HG02981 (cell line): ENCODE measurements around the gene TIMP3.

Source experiments
- ATAC-seq: cut with Tn5 transposase; IDR thresholded peaks from one replicate; pipeline ENCODE4 v1.9.1; 2021; ENCODE audit warnings: mild to moderate bottlenecking, moderate library complexity; ENCODE audit not compliant: unreplicated experiment

The TIMP3 gene

DNA sequence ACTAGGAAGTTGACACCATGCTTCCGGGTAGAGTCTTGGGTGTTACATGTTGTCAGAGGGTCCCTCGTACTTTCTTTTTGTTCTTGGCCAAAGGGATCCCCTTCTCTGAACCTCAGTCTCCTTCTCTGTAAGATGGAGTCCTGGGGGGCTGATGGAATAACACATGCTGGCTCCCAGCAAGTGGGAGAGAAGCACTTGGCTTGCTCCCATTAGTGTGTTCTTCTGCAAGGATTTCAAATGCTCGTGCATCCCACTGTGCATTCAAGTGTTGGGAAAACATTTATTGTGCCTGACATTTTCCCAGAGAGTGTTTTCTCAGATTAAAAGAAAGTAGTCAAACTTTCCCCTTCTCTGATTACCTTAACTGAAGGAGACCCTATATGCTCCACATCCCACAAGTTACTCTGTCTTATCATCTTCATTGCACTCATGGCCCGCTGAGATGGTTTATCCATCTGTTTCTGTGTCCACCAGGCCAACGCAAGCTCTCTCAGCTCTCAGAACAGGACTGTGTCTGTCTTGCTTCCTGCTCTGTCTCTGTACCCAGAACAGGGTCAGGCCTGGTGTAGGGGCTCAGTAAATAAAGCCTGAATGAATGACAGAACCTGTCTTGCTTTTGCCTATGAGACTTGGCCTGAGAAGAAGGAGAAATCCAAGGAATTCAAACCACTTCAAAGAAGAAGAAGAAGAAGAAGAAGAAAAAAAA lies 16.0 kb upstream of the TIMP3 start:
- no peak for ATAC-seq

DNA sequence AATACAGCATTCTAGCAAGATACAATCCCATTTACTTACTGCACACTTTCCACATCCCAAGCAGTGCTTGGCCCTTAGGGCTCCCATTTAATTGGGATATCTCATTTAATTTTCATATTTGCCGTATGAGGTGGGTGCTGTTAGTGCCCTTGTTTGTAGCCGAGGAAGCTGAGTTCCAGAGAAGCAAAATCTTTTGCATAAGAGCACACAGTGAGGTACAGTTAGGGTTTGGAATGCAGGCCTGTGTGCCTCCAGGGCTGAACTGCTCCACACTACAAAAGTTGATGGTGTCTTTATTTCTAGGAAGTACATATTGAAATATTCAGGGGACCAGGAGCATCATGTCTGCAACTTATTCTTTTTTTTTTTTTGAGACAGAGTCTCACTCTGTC lies 15.5 kb upstream of the TIMP3 start:
- ATAC-seq, result no peak

DNA sequence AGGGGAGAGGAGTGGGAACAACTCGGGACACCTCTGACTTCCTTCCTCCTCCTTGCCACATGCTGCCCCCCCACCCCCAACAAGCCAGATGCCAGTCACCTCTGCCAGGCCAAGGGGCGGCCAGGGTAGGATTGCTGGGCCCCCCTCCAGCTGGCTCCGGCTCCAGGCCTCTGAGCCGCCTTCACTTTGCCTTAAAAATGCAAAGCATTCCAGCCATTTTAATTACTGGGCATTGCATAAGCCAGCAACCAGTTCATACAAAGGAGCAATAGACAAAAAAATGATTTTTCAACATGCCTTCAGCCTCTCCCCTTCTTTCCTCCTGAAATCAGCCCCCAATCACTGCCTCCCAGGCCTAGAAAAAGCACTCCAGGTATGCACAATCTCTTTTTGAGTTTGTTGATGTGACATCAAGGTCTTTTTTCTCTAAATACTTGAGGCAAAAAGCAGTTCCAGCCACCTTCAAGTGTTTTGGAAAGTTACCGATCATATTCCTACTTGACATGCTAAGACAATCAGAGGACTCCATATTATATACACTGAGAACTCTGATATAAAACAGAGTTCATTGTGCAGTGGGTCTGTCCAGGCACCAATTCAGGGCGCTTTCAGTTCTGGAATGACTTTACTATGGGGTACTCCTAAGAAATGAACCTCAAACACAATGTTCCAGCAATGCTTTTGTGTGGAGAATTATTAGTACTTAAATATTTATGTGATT lies 12.4 kb upstream of the TIMP3 start:
- no peak for ATAC-seq

DNA sequence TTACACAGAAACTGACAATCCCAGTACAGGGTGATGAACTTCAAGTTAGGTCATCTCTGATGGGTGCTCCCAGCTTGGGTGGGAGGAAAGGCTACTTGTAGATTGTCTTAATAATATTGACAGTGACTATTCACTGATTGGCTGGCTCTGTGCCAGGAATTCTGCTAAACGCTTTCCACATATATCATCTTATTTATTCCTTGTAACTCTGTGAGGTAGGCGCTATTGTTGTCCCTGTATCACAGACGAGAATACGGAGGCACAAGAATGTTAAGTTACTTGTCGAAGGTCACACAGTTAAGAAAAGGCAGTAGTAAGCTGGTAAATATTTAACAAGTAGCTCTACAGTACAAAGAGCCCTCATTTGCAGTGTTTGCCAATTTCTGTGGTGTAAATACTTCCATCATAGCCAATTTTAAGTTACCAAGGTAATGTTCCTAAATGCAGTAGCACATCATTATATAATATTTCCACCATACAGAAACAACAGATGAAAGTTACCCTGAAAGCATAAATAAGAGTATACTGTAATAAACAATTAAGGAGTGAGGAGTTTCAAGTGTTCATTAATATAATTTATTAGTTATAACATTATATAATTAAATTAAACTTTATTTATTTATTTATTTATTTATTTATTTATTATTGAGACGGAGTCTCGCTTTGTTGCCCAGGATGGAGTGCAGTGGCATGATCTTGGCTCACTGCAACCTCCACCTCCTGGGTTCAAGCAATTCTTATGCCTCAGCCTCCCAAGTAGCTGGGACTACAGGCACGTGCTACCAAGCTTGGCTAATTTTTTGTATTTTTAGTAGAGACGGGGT lies 11.5 kb upstream of the TIMP3 start:
- no peak for ATAC-seq

DNA sequence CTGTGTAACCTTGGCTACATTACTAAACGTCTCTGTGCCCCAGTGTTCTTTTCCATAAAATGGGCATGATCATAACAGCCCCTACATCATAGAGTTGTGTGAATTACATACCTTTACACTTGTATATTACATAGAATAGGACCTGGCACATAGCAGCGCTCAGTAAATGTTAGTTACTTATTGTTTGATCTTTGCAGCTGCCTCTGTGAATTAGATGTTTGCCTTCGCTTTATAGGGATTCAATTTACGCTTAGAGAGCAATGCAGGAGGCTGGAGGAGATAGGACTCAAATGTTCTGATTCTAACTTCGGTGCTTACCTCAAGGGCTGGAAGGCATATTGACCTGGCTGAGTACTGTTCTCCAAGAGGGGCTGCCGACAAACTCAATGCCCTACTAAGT lies 10.4 kb upstream of the TIMP3 start:
- ATAC-seq, result no peak

DNA sequence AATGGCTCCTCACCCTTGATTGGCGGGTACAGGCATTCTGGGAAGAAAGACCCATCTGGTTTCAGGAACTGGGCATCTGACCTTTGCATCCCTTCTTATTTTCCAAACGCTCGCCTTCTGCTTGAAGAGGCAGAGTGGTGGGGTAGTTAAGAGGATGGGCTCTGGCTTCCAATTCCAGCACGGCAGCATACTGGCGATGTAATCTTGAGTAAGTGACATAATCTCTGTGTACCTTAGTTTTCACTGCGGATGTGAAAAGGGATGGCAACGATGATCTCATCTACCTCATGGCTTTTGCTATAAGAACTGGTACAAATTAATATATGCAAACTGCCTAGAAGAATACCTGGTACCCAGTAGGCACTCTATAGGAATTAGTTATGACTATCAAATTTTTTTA lies 10.0 kb upstream of the TIMP3 start:
- no peak for ATAC-seq

DNA sequence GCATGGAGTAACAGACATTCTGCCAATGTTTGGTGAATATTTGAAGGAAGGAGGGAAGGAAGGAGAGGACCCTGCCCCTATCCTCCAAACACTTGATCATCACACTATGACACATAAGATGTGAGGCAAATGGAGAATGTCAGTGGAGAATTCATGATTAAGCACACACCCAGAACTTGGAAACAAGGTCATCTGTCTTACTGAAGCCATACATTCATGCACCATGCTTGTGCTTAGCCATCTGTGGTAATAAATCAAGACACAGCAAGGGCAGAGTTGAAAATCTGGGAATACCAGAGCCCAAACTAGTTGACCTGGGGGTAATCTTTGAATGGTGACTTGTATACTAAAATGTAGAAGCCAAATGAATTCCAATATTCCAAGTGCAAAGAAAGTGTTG lies 7.9 kb upstream of the TIMP3 start:
- ATAC-seq, result no peak

DNA sequence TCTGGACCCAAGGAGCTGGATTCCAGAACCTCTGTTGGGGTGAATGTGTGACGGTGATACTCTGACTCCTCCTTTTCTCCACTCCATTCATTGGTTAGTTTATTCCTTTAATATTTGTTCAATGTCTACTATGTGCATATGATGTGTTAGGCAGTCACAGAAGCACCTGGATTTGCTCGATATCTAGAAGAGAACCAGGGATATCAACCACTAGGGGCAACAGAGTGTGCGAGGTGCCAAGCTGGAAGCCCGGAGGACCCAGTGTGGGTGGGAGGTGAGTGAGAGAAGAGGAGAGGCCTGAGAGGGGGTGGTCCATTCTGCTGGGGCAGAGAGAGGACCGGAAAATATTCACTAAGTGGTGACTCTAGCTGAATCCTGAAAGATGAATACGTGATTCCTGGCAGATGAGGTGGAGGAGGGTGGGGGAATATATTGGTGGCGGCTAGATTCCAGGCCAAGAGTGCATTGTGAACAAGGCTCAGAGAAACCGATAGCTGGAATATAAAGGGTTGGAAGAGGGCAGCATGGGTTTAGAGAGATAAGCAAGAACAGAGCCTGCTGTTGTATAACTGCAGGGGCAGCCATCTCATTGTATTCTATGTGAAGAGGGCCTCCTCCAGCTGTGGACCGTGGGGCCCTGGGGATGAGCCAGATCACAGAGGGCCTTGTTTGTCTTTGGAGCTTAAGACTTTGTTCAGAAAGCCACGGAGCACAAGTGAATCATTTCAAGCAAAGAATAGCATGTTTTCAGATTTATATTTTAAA lies 6.9 kb upstream of the TIMP3 start:
- ATAC-seq, result no peak

DNA sequence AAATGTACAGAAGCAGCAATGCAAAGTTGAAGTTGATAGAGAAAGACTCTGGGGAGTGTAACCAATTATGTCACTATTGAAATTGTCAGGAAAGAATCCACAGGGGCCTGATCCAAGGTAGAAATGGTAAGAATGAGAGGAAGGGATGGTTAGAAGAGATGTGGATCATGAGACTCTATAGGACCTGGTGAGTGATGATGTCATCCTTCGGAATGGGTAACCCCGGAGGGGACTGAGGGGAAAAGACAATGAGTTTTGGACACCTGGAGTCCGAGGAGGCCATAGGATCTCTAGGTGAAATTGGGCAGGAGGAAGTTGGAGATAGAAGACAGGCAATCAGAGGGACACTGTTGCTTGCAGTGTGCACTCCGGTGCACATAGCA lies 6.3 kb upstream of the TIMP3 start:
- no peak for ATAC-seq

DNA sequence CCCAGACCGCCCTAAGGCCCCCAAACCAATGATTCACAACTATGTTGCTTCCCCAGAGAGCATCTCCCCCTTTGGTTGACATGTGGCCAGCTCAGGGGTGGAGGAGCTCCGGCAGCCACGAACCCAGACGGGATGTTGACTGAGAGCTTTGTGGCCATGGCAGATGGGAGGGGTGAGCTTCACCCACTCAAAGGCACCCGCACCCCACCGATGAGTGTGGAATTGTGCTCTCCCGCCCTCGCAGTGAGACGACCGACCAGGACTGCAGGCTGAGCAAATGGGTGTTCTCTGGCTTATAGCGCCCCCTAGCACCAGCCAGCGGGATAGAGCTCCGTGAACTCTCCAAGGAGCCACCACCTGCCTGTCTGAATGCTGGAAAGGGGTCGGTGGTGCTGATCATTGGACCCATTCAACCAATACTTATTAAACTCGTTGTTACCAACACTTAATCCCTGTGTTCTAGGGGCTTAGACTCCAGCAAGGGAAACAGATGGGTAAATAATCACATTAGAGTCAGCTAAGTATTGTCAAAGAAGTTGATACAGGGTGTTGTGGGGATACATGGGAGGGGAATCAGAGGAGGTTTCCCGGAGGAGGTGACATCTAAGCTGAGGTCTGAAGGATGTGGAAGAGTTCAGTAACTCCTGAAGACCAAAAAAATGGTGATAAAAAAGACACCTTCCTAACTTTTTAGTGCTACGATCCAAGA lies 4.5 kb upstream of the TIMP3 start:
- ATAC-seq, result no peak

DNA sequence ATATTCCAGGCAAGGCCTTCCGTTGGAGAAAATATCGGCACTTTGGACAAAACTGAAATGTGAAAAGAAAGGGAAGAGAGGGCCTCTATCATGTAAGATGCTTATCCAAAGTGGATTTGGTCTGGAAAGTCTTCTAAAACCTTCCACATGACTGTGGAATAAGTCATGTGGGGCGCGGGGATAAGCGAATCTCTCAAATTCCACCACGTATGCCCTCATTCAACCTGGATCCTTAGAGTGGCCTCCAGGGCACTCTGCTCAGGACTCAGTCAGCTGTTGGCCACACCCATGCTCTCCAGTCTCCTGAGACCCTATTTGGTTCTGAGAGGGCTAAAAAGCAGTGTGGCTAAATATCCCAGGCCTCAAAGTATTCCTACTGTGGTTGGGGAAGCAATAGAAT lies 2.0 kb upstream of the TIMP3 start:
- ATAC-seq, result no peak

DNA sequence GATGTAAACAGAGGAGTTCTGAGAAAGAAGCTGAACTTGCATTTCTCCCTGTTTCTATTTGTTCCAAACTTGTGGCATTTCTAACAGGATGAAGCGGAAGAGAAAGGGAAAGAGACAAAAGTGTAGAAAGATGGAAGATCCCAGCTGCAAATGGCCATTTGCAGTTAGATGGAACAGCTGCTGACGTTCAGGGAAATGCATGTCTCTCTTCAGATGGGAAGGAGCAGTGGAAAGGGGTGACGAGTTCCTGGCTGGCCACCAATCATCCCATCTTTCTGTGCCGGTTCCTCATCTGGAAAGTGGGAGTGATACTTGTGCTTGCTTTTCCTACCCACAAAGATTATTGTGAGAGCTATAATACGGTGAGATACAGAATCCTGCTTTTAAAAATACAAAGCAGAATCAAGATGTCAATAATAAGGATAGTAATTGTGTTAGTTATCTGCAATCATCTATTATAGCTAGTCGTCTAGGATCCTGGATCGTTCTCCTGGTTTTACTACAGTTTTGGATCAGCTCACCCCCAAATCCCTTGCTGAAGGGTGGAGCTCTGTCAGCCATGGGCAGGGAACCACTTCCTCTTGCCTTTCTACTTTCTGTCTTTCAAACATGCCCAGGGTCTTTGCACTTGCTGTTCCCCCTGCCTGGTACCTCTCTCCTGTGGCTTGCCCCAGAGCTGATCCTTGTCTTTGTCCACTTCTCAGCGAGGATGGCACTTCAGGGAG lies 1.2 kb upstream of the TIMP3 start:
- ATAC-seq, result no peak

DNA sequence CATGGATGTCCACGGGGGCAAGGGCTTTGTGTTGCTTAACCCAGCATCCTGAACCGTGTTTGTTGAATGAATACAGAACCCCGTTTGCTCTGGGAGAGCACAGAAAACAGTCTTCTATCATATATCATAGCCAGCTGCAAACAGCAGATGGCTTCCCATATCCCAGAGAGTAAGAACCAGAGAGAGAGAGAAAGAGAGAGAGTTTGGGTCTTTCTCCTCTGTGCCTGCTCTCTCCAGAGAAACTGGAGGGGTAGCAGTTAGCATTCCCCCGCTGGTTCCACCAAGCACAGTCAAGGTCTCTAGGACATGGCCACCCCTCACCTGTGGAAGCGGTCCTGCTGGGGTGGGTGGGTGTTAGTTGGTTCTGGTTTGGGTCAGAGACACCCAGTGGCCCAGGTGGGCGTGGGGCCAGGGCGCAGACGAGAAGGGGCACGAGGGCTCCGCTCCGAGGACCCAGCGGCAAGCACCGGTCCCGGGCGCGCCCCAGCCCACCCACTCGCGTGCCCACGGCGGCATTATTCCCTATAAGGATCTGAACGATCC lies 440 bp upstream of the TIMP3 start:
- no peak for ATAC-seq

DNA sequence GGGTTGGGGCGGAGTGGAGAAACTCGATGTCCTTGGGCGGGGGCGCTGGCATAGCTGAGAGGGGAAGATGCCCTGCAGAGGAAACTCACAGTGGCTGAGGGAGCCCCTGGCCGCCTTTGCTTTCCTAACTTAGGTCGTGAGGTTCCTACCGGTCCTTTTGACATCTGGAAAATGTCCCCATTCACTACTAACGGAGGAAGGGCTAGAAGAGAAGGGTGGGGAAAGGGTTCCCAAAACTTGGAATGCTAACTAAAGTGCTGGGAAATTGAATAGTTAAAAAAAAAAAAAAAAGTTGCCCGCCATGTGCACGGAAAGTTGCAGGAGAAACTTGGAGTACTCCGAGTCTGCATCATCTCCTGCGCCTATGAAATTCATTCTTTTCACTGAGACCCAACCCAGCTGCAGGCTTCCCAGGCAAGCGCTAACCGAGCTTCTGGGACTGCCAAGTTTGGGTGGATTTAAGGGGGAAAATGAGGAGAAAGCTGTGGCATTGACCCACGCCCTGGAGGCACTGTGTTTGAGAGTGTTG lies 796 bp downstream of the TIMP3 start:
- ATAC-seq, result no peak

DNA sequence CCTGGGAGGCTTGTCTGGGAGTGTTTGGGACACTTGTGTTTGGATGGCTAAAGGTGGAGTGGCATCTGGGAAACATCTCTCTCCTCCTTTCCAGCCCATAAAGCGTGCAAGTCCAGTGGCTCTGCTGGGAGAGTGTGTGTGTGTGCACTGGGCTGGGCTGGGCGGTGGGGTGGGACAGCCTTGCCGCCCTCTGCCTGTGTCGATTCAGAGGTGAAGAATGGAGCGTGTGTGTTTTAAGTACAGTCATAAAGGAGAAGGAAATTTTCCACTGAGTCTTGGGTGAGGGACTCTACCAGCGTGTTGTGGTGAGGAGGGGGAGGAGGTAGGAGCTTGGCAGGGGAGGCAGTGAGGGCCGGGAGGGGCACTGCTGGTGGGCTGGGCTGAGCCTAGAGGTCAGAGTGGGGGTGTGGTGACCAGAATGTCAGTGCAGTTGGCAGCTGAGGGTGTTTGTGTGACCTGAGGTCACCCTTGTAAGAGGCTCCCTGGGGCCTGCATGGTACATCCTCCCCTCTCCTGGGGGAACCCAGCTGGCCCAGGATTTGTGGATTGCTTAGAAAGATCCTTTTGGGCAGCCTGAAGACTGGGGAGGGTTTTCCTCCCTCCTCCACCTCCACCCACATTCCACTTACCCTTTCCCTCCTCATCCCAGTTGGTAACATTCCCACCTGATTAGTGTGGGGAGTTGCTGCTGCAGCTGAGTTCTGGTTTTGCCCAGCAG lies 1.7 kb downstream of the TIMP3 start:
- ATAC-seq, result no peak

DNA sequence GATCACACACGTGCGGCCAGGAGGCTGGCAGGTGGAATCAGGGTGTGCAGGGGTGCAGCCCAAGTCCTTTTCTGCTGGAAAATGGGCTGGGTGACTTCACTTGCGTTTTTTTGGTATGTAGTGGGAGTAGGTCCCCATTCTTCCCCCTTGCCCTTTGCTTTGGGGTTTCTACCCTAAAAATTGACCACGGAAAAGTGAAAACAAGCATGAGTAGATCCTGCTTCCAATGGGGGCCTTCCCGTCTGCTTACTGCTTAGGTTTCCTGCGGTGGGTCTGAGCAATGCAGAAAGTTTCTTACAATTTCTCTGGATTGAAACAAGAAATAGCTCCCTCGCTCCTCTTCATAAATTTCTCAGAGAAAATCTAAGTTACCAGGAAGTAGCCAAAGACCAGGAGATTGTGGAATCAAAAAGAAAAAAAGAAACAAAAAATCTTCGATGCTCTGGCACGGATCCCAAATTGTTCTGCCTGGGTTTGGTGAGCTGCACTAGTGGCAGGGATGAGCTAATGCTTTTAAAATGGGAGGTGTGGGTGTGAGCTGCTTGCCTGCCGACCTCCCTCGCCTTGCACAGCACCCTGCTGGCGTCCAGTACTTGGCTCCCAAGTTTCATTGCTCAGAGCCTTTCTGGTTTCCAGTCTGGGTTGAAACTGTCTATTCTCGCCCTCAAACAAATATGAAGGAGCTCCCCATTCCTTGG lies 2.4 kb downstream of the TIMP3 start:
- no peak for ATAC-seq

DNA sequence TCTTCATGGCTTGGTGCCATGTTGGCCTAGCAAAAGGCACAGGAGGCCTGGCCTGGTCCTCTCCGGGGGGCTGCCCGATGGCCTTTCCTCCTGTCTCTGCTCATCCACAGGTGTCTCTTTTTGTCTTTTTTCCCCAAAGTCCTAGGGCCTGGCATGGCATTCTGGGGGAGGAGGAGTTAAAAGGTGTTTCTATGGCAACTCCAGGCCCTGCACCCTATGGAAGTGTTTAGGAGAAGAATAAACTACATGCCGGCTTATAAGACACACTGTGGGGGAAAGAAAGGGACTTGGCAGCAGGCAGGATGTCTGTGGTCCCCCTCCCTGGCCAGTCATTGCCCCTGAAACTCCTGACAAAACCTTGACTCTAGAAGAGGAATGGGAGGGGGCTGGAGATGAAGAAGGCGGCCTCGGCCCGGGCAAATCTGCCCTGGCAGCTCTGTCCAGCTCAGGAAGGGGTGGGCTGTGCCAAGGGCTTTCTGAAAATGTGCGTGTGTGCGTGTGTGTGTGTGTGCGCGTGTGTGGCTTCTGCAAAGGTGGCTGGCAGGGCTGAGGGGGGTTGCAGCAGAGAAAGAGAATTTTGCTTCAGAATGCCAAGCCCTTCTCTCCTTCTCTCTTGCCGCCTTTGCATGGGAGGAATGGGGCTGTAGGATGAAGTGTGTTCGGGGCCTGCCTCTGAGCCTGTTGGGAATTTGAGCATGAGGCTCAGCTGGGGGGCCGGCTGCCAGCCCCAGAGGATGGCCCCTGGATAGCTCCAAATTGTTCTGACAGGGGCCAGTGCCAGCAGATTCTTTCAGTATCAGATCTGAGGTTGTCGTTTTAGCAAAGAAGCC lies 3.2 kb downstream of the TIMP3 start:
- no peak for ATAC-seq
